HG03565 (cell line): ENCODE results near the gene HIPK2.

Experiments
- ATAC-seq: cut with Tn5 transposase; IDR thresholded peaks from one replicate; pipeline ENCODE4 v1.9.1; 2021; ENCODE audit warnings: mild to moderate bottlenecking, moderate library complexity; ENCODE audit not compliant: unreplicated experiment

The HIPK2 gene

DNA sequence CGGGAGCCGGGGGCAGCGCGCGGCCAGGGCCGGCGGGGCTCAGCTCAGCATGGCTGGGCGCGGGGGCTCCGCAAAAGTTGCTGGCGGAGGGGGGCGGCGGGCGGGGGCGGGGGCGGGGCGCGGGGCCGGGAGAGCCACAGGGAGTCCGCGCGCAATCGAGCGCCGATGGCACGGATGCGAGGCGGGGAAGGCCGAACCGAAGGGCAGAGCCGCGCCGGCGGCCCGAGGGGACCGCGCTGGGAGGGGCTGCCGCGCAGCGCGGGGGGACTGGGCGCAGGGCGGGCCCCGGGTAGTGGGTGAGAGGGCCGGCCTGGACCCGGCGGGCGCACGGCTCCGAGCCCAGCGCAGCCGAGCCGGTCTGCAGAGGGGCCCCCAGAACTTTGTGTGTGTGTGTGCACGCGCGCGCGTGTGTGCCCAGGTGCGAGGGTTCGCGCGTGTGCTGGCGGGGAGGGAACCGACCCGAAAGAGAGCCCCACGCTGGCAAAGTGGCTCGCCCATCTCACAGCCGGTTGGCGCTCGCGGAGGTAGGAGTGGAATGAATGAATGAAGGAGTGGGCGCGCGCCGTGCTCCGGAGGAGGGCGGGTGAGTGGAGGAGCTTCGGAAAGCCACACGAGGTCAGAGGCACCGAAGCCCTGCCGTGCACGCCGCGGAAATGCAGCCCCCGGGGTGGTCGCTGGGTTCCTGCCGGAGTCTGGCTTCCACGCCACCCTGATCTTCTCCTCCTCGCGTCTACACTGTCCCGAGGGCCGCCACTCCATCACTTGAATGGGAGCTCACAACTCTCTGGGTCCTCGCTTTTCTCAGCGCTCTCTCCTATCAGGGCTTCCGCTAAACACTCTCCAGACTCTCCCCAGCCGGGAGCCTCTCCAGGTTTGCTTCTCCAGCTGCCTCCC is at the start of gene HIPK2:
Gene HIPK2 (minus strand): TSS at position 51 of the 894 bp plus-strand sequence. CDS start 375 bp downstream, outside the sequence.
- ATAC-seq = peak; percentile 52

DNA sequence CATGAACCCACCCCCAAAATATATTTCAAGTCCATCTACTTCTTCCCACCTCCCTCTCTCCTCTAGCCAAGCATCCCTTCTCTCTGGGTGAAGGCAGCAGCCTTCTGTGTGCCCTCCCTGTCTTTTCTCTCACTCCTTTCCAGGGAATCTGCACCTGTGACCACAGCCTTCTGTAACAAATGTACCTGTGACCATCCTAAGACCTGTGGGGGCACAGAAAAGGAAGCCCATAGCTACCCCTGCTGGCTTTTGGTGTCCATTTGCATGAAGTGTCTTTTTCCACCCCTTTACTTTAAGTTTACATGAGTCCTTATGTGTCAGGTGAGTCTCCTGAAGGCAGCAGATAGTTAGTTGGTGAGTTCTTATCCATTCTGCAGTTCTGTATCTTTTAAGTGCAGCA is 49.2 kb upstream of the HIPK2 start:
- ATAC-seq = no peak

- no peak for ATAC-seq
These were observed 48.0 kb upstream of the HIPK2 start for GRCh38 chr7:139825666-139826290.

- ATAC-seq = no peak
These were observed 46.2 kb upstream of the HIPK2 start for GRCh38 chr7:139823959-139824521.

DNA sequence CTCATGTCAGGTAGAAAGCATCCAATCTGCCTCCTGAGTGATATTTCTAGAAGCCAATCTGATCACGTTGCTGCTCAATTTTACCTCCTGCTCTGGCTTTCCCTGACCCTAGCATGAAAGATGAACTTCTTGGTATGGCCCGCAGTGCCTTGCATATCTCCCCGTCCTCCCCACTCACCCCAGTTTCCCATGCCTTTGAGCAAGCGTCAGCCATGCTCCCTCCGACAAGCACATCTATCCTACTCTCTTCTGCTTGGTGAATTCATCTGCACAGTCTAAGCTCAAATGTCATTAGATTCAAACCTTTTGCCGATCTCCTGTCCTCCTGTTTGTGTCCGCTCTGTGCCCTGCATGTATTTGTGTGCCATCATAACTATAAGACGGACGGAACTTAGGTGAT is 45.1 kb upstream of the HIPK2 start:
- ATAC-seq = no peak

GRCh38 chr7:139821349-139822105 is 43.7 kb upstream of the HIPK2 start:
- ATAC-seq = no peak

- ATAC-seq = no peak
These were observed 42.3 kb upstream of the HIPK2 start for GRCh38 chr7:139820089-139820488.

- ATAC-seq = no peak
These were observed 39.5 kb upstream of the HIPK2 start for GRCh38 chr7:139817249-139817648.

GRCh38 chr7:139813689-139814088 is 35.9 kb upstream of the HIPK2 start:
- ATAC-seq = no peak

DNA sequence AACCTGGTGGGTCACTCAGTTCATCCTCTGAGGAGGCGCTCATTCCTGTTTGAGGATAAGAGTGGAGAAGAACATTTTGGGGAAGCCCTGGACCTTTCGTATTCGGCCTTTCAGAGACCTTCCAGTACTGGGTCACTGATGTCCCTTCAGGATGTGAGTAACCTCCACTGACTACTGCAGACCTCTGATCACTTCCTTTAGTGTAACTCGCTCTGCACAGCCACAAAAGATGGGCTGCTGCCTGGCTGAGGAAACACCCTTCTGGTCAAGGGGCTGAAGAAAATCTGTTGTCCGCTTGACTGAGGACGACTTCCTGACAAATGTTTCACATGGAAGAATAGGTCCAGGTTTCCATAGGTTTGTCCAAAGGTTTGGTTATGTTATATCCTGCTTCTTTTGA is 35.4 kb upstream of the HIPK2 start:
- no peak for ATAC-seq

DNA sequence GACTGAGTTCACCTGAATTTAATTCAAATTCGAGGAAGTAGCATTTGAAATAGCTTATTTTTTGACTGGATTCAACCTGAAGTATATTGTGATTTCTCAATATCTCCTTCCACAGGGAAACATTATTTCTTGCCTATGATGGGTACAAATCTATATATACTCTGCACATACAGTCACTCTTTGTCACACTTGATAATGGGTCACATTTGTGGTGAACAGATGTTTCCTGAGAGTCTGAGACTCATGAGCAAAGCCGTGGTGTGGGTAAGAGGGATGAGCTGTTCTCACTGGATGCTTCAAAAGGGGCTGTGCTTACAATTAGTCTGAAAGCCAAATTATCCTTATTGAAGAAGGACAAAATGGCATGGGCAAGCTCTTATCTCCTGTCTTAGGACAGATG is 33.3 kb upstream of the HIPK2 start:
- ATAC-seq = no peak

- no peak for ATAC-seq
These were observed 31.1 kb upstream of the HIPK2 start for GRCh38 chr7:139808846-139809442.

- no peak for ATAC-seq
These were observed 30.6 kb upstream of the HIPK2 start for GRCh38 chr7:139808427-139808826.

DNA sequence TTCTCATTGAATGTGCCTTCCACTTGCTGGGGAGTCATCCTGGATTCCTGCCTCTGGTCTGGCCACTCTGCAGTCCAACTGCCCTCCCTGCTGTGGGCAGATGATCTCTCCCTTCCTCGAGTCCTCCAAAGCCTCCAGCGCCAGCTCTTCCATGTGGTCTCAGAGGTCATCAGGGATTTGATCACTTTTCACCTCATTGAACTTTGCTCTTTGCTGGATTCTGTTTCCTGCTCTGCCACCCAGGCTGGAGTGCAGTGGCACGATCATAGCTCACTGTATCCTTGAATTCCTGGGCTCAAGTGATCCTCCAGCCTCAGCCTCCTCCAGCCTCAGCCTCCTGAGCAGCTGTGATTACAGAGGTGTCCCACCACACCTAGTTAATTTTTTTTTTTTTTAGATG is 29.2 kb upstream of the HIPK2 start:
- ATAC-seq = no peak

GRCh38 chr7:139804571-139804970 is 26.8 kb upstream of the HIPK2 start:
- no peak for ATAC-seq

GRCh38 chr7:139799586-139799985 is 21.8 kb upstream of the HIPK2 start:
- no peak for ATAC-seq

DNA sequence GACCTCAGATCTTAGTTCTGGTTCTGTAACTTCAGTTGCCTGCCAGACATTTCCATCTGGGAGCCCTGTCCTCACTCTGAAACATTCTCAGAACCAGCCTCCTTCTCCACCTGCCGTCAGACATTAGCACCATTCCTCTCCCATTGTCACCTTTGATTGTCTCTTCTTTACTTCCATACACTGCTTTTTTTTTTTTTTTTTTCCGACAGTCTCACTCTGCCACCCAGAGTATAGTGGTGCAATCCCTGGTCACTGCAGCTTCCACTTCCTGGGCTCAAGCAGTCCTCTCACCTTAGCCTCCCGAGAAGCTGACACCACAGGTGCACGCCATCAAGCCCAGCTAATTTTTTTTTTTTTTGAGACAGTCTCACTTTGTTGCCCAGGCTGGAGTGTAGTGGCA is 21.1 kb upstream of the HIPK2 start:
- no peak for ATAC-seq

GRCh38 chr7:139798221-139798620 is 20.4 kb upstream of the HIPK2 start:
- peak; percentile 69 for ATAC-seq

GRCh38 chr7:139797607-139798006 is 19.8 kb upstream of the HIPK2 start:
- no peak for ATAC-seq

DNA sequence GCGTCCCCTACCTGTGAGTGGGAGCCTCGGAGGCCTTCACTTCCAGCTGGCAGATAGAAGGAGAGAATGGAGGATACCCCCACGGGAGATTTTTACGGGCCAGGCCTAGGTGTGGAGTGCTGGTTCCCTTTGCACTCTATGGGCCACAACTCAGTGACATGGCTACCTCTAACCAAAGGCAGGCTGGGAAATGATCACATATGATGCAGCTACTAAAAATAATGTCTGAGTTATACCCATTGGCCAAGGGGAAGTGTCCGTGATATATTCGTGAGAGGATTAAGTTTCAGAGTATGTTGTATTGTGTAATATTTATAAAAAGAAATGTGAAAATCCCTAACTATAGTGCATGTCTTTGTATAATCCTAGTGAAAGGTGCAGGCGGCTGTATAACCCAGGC is 13.5 kb upstream of the HIPK2 start:
- ATAC-seq = no peak

DNA sequence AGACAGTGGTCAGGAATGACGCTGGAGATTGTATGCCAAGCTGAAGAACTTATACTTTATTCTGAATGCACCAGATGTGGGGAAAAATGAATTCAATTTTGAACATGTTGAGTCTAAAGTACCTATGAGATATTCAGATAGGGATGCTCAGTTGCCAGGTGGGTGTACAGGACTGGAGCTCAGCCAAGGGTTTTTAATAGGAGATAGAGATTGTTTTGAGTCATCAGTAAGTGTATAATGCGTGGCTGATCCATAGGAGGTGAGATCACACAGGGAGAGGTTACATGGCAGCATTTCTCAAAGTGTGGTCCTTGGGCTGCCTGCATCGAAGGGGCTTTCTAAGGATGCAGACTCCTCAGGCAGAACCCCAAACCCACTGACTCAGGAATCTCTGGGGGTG is 6.8 kb upstream of the HIPK2 start:
- ATAC-seq = no peak
